ENCODE results near the gene MAZ. TPM values are rescaled to one million over a fixed set of nuclear protein-coding genes. Genes with fewer than 3 reads are reported as not detected.
A peak's percentile ranks its signal among the peaks of the same experiment; 100 is the strongest.

Gene MAZ
- total RNA-seq, 1 donor from 2014 or later: 267 TPM

- DNase-seq (ENCODE audit: low read depth, low spot score): no peak
These were observed 2.9 kb downstream of the MAZ start for GRCh38 chr16:29809031-29809747.

- DNase-seq (ENCODE audit: low read depth, low spot score): no peak
These were observed 3.7 kb downstream of the MAZ start for GRCh38 chr16:29809850-29810698.

GRCh38 chr16:29810699-29811169 is 4.4 kb downstream of the MAZ start:
- DNase-seq (ENCODE audit: low read depth, low spot score): no peak

- peak; percentile 81 for DNase-seq (ENCODE audit: low read depth, low spot score)
These were observed 5.0 kb downstream of the MAZ start for GRCh38 chr16:29811170-29811895.

- no peak for DNase-seq (ENCODE audit: low read depth, low spot score)
These were observed 5.8 kb downstream of the MAZ start, which contains the start of gene PRRT2 for GRCh38 chr16:29811896-29812665. PRRT2 (plus strand) TSS chr16:29812193; CDS start chr16:29813055, 862 bp downstream.

GRCh38 chr16:29812754-29813643 is 6.7 kb downstream of the MAZ start:
- DNase-seq (ENCODE audit: low read depth, low spot score): no peak

GRCh38 chr16:29813644-29814562 is 7.6 kb downstream of the MAZ start:
- DNase-seq (ENCODE audit: low read depth, low spot score): no peak

- no peak for DNase-seq (ENCODE audit: low read depth, low spot score)
These were observed 8.3 kb downstream of the MAZ start for GRCh38 chr16:29814592-29814991.

- DNase-seq (ENCODE audit: low read depth, low spot score): no peak
These were observed 8.8 kb downstream of the MAZ start for GRCh38 chr16:29815032-29815721.

GRCh38 chr16:29815793-29816693 is 9.7 kb downstream of the MAZ start, which contains the start of gene PAGR1:
PAGR1 (plus strand) TSS chr16:29816152; CDS start chr16:29816526, 374 bp downstream.
- peak; percentile 99 for DNase-seq (ENCODE audit: low read depth, low spot score)

GRCh38 chr16:29816694-29817441 is 10.5 kb downstream of the MAZ start:
- DNase-seq (ENCODE audit: low read depth, low spot score): no peak

- DNase-seq (ENCODE audit: low read depth, low spot score): no peak
These were observed 11.8 kb downstream of the MAZ start for GRCh38 chr16:29818082-29818481.

GRCh38 chr16:29819506-29819905 is 13.2 kb downstream of the MAZ start:
- no peak for DNase-seq (ENCODE audit: low read depth, low spot score)

- no peak for DNase-seq (ENCODE audit: low read depth, low spot score)
These were observed 14.0 kb downstream of the MAZ start, which contains the start of gene MVP for GRCh38 chr16:29820271-29820701. MVP (plus strand) TSS chr16:29820462; CDS start chr16:29830550, 10,088 bp downstream.

GRCh38 chr16:29820730-29821642 is 14.7 kb downstream of the MAZ start:
- no peak for DNase-seq (ENCODE audit: low read depth, low spot score)
